Stimulated activated CD4-positive, alpha-beta T cell treated with anti-CD3 and anti-CD28 coated beads, Interleukin-1b, Interleukin-23, amount 100 ng/mL, for 1 hour (primary cell): ENCODE measurements around the gene MRS2.

Source experiments
- DNase-seq, 2 donors: peaks; one replicate each; pipeline ENCODE4 v3.0.0-alpha.2; 2020; ENCODE audit warnings: low read depth in 2 of 2

The MRS2 gene

DNA sequence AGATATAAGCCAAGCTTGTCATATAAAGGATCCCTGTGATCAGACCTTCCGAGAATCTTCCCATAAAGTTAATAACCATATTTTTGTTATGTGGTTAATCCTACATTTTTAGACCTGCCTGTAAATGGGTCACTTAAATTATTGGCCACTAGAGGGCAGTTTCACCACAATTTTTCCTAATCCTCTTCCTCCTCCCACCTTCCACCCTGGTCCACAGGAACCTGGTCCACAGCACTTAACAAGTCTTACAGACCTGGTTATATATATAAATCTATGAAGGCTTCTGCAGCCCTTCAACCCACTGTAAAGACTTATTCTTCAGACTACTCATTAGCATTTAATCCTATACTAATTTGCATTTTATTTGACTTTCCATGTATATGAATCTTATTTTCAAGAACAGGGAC, 28.3 kb downstream of the MRS2 start:
- DNase-seq: no peak

DNA sequence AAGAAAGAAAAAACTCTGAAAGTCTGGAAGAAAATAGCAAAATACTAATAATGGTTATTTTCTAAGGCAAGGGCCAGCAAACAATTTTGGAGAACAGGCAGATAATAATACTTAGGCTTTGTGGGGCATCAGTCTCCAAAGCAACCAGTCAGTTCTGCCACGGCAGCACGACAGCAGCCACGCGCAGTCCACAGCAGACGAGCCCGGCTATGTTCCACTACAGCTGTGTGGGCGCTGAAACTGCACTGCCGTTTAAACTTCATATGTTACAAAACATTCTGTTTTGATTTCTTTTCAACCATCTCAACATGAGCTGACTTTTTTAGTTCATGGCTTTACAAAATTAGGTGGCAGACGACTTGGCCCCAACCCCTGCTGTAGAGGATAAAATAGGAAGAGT, 29.9 kb downstream of the MRS2 start:
- no peak for DNase-seq

DNA sequence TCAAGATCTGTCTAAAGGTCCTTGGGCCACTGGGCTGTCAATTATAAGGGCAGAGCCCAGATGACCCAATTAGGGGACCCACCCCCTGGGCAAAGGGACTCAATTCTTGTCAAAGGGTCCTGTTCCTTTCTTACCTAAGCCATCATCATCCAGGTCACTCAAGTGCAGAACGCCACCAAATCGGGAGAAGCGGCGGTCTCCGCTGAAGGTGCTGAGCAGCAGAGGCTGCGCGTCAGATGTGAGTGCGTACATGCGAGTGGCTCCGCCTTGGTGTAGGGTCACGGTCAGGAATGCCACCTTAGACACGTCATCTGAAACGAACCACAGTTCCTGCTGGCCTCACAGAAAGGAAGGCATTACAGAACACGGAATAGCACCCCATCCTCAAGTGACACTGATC, 34.2 kb downstream of the MRS2 start:
- DNase-seq: no peak

DNA sequence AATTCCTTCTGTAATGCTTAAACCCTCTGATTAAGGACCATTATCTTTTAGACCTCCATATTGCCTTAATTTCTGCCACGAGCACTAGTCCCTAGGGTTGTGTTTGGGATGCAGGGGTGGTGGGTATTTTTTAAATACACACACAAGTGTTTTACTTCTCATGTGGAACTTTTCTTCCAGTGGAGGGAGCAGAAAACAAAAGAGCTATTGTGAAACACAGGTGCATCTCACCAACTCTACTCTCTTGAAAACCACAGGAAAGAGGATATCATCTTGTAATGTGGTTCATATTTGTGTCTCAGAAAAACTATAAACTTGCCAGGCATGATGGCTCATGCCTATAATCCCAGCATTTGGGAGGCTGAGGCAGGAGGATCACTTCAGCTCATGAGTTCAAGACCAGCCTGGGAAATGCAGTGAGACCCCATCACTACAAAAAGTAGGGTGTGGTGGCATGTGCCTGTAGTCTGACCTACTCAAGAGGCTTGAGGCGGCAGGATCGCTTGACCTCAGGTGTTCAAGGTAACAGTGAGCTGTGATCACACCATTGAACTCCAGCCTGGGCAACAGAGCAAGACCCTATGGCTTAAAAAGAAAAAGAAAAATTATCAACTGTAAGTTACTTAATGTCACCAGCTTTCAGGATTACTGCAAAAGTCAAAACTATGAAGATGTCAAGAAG, 37.3 kb downstream of the MRS2 start:
- no peak for DNase-seq

DNA sequence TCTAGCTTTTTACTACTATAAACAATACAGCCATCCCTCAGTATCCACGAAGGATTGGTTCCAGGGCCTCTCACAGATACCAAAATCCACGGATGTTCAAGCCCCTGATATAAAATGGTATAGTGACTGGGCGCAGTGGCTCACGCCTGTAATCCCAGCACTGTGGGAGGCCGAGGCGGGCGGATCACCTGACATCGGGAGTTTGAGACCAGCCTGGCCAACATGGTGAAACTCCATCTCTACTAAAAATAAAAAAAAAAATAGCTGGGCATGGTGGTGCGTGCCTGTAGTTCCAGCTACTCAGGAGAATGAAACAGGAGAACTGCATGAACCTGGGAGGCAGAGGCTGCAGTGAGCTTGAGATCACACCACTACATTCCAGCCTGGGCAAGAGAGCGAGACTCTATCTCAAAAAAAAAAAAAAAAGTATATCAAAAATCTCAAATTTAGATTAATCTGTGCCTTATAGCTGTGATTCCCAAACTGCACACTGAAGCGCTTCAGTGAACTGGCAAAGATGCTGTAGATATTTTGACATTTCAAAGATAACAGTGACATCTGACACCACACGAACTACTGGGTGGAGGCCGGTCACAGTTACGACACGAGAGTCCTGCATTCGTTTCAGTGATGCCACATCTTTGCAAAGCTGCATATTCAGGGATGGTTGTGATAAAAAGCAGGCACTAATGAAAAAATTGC, 38.3 kb downstream of the MRS2 start:
- DNase-seq: no peak

DNA sequence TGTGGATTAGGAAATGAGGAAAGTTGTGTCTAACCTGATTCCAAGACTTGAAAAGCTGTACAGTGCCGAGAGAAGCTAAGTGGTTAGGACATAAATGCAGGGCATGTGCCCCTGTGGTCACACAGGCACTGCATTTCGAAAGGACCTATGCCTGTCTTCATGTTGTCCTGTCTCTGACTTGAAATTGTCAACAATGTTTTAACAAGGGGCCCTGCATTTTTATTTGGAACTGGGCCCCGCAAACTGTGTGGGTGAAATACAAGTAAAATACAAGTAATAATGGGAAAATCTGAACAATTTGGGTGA, 38.8 kb downstream of the MRS2 start:
- DNase-seq: no peak

DNA sequence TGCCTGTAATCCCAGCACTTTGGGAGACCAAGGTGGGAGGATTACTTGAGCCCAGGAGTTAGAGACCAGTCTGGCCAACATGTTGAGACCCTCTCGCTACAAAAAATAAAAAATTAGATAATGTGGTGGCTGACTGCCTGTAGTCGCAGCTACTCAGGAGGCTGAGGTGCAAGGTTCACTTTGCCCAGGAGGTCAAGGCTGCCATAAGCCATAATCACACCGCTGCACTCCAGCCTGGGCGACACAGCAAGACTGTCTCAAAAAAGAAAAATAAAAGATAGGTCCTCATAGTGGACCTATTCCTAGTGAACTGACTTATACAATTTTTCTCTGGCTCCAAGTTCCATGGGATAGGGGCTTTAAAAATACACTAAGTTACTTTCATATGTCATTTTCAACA, 41.9 kb downstream of the MRS2 start:
- DNase-seq: no peak

DNA sequence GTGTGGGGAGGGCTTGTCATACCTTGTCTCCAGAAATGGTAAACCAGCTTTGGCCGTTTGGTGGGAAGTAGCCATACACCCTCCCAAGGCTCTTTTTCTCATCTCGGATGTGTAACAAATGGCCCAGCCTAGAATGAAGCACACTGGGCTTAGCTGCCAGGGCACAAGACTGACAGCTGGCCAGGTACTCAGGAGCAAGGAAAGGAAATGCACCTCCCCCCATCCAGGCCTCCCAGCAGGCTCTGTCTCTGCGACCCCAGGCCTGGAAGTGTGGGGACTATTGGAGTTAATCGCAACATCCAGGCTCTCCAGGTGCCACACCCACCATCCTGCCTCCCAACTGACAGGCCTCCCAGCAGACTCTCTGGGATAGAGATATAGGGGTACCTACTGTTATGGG, 43.0 kb downstream of the MRS2 start:
- no peak for DNase-seq

DNA sequence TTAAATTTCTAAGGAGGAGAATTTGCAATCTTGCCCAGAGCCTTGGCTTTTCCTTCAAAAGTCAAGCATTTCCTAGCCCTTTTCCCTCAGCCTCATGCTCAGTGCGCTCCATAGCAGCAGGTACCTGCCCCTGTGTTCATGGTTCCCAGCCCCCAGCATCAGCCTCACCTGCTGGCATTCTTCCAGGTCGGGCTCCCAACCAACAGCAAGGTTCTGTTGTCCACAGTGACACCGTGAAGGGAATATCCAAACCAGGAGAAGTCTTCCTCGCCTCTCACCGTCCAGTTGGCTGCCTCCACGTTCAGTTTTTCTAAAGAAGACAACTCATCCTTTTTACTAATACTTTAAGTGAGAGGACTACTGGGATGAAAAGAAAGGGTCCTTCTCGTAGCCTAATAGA, 43.9 kb downstream of the MRS2 start:
- no peak for DNase-seq

DNA sequence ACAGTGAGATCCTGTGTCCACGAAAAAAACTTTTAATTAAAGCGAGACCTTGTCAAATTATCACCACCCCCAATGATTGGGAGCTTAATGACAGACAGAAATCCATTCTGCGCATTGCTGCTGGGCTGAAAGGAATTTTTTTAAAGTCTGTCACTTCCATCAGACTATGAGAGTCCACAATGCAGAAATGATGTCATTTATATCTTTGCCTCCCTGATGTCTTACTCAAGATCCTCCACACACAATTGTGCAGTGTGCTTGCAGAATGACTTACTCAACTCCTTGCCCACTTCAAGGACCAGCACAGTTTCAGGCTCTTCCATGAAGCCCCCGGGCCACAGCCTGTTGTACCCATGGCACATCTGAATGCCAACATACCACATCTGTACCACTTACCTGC, 45.7 kb downstream of the MRS2 start:
- no peak for DNase-seq

DNA sequence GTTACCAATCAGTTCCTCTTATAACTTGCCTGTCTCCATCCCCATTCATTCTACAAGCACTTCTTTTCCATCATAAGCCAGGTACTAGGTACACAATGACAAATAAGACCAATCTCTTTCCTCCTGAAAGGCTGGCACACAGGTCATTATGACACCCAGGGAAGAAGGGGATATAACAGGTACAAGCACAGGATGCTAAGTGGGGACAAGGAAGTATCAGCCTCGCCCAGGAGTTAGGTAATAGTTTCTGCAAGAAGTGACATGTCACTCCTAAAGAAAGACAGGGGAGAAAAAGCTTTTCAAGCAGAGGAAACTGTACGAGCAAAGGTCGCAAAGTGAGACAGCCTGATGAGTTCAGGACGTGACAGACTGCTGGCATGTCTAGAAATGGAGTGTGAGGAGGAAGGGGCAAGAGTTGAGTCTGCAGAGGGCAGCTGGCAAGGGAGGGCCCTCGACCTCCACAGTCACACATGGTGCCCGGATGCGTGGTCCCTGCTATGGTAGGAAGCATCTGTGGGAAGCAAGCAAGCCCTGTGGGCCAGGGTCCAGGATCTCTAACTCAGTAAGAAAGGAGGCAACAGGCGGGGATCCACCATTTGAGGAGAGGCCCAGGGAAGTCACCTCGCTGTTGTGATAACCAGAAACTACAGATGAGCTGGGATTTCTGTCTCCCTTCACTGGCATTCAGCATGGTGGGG, 46.2 kb downstream of the MRS2 start:
- no peak for DNase-seq

DNA sequence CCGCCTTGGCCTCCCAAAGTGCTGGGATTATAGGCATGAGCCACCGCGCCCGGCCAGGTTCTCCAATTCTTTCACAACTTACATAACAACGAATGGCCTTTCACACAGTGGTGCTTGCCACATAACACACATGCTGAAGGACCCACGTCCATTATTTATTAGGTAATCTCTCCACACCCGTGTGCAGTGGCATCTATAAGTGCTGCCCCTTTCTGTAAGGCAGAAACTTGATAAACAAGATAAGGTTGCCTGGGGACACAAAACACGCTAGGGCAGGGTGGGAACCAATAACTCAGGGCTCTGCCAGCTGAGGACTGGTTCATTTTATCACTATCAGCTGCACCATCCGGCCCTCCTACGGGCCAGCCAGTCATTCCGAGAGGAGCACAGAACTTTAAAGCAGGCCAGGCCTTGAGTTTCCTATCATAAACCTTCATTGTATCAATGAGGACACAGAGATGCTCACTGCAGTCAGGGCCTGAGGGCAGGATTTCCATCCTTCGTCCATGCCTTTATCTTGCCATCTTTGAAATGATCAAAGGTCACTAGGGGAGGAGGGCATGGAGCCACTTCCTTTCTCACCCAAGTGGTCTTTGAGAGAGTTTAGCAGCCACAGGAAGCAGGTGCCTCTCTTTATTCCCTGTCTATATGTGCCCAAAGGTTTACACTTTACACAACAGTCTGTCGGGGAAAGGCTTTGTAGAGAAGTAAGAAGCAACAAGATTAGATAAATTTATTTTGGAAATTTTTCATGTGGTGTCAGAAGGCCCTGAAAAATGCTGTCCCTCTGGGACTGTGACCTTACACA, 49.0 kb downstream of the MRS2 start:
- no peak for DNase-seq

DNA sequence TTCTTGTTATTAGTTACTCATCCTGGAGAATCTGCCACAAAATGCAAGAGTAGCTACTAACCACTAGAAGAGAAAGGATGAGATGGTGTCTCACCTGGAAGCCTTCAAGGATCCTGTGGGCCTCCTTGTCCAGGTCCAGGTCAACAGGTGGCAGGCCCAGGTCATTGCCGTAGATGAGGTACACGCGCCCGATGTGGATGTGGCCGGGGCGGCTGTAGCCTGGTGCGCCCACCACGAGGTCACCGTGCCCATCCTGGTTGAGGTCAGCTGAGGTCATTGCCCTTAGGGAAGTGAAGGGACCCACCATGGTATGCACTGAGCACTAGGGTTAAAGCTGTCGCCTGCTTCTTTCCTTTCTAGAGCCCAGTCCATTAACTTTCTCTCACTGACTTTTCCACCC, 51.2 kb downstream of the MRS2 start:
- DNase-seq: no peak

DNA sequence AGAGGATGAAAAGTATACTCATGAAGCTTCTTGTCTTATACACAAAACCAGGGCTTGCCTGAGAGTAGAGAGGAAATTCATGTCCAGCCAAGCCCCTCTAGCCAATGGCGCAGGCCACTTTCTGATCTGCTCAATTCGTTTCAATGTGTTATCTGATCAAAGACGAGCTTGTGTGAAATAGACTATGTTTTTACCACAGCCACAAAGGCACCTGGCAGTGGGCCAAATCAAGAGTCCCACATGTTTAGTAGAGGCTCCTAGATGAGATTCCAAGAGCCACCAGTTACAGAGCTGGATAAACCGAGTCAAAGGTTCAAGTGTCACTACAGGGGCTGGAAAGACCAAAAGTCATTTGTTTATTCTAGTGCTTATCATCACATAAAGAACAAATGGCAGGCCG, 51.7 kb downstream of the MRS2 start:
- DNase-seq: no peak

DNA sequence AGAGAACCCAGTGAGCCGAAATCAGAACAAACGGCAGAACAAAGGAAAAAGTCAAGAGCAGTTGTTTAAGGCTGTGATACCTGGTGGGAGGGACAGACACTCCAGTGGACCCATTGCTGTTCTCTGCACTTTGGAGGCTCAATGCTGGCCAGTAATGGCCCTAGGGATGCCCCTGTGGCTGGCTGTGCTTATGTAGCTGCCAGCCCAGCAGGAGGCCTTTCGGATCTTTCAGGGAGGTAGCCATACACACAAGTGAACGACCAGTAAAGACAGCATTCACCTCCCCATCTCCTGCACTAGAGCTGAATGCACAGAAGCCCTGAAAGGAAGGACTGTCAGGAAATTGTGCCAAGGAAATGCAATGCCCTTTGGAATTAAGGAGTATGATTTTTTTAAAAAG, 52.3 kb downstream of the MRS2 start:
- no peak for DNase-seq

DNA sequence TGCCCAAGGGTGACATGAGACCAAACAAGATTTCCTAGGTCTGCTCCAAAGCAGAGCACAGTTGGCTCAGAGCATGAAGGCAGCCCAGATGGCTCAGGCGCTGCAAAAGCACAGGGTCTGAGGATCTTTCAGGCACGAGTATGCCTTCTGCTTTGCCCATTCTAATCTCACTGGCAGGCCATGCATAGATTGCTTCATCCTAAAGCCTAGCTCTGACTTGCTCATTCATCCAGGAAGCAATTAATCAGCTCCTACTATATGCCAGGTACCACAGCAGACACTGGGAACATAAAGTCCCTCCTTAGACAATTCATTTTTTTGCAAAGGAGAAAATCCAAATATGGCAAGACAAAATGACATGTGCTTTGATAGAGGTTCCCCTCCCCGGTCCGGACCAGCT, 55.4 kb downstream of the MRS2 start:
- no peak for DNase-seq

DNA sequence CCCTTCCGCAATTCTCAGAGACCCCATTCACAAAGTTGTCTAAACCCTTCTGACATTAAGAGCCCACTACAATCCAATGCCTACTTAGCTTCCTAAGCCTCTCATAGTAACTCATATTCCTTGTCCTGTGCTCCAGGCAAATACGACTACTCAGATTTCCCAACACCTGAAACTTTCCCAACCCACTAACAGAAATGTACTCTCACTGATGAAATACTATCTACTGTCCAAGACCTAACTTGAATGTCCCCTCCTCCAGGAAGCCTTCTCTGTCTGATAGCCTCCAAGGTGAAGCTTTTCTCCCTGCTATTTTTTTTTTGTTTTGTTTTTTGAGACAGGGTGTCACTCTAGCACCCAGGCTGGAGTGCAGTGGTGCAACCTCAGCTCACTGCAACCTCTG, 56.2 kb downstream of the MRS2 start:
- DNase-seq: no peak

DNA sequence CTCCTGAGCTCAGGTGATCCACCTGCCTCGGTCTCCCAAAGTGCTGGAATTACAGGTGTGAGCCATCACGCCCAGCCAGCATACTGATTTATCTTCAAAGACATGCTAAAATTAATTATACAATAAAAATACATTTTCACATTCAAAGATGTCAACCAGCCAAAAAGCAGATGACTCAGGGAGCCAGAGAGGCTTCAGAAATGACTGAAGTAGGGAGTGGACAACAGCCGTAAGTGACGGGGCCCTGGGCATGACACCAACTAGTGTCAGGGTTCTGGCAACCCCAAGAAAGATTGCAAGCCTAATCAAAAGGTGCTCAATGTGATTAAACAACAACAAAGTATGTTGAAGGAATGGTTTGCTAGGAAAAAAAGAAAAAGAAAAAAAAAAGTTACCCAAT, 58.2 kb downstream of the MRS2 start:
- no peak for DNase-seq

DNA sequence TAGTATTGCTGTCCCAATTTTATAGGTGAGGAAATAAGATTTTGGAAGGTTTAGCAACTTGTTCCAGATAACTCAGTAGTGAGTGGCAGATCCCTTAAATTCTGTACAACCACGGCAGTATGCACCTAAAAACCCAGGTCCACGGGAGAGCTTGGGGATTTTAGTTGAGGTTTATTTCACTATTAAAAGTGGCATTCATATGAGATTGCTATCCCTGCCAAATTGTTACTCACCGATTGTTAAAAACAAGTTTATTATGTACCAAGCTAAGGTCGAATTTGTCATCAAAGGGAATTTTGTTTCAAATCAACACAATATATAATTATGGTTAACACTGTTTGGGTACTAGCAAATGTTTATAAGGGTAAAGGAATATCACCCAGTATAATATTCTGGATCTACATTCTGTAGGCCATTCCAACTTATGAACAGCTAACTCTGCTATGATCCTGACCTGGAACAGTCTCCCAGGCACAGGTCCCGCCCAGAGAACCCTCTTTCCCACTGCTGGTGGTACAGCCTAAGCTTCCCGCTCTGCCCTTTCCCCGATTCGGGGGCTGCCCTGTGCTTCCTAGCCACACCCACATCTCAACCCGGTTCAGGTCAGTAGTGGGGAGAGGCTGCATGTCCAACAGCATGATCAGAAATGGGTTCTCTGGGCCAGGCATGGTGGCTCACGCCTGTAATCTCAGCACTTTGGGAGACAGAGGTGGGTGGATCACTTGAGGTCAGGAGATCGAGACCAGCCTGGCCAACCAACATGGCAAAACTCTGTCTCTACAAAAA, 61.7 kb downstream of the MRS2 start:
- DNase-seq: no peak

DNA sequence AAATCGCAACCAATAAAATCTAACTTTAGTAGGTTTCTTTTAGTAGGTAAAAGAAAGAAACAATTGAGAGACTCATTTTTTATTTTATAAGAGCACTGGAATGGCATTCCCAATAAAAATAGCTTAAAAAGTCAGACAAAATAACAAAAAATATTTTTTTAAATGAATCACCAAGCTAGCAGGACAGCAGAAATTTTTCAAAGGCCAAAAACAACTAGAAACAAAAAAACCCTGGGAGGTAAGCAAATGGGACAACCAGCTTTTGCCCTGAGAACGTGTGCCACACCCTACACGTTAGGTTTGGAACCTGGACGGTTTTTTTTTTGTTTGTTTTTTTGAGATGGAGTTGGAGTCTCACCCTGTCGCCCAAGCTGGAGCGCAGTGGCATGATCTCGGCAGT, 67.1 kb downstream of the MRS2 start:
- DNase-seq: no peak

DNA sequence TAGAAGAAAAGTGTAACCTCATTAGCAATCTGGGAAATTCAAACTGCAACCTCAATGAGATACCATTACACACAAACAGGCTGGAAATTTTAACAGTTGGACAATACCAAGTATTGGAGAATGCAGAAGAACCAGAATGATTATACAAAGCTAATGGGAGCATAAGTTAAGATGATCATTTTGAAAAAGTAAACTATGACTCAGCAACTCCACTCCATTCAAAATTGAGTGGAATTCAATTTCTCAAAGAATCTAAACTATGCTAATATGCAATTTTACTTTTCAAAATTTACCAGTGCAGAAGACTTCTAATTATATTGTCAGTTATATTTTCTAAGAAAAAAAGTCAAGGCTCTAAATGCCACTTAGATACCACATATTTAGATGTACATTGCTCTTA, 69.4 kb downstream of the MRS2 start:
- no peak for DNase-seq
